SU-DHL-6 (cell line): ENCODE data around the gene DACH1.

Experiments used
- CTCF ChIP-seq: fragments of 200-600 bp; sonication (generic); IDR thresholded peaks from one replicate; pipeline ENCODE4 v1.5.1; 2017; ENCODE audit warnings: antibody characterized with exemption, mild to moderate bottlenecking, low read length, moderate library complexity; ENCODE audit not compliant: insufficient read depth, poor library complexity, severe bottlenecking
- EZH2phosphoT487 ChIP-seq: fragments of 200-600 bp; sonication (generic), shearing (Covaris generic); conservative IDR thresholded peaks from 2 replicates; pipeline ENCODE4 v1.6.1; 2018; ENCODE audit warnings: mild to moderate bottlenecking, antibody characterized with exemption, low read length, moderate library complexity, mixed read lengths

DNA sequence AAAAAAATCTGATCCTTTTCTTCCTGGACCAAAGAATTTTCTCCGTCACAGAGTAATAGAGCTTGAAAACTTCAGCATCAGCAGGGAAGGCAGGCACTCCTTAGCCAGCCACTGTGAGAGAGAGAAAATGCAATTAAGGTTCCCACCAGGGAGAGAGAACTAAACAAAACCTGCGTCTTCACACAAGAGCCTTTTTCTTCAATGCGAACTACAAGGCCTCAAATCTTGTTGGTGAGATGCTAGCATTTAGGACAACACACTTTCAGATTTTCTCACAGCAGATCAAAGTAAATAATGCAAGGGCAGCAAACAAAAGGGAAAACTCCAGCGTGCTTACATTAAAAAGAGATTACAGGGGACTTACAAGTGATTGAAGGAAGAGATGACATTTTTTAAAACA, 80.1 kb downstream of the DACH1 start:
- TF ChIP-seq CTCF (no peak), EZH2phosphoT487 (no peak)
